Measurements from ENCODE around the gene NBAS. TPM values are rescaled to one million over a fixed set of nuclear protein-coding genes. Genes with fewer than 3 reads are reported as not detected.
"Not testable (repeated sequence)": the region's sequence is repeated elsewhere in the genome, so short reads cannot be mapped to it uniquely, and the experiment has no call there.

The NBAS gene
- total and polyA plus RNA-seq, 2 donors: 26.0 to 118 TPM

DNA sequence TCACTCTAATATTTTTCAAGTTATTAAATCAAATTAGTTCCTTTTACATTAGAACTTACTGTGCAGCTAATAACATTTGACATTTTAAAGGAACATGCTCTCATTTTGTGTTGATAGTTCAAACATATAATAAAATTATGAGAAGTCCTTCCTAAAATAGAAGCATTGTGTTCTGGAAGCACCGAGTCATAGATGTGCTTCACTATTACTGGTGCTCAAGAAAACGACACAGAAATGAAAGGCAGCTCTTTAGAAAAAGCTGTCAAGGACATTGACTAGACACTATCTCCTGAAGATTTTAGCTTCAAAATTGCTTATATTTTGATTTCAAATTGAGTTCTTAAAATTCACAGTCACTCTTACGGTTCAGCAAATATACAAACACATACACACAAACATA is 338.3 kb downstream of the NBAS start:
- H3K4me1 ChIP-seq (ENCODE audit: insufficient read depth): no peaks in the 10 kb centered on the region
- WGBS: 80% methylated on average over 3 of the region's 3 CpGs
- H3K27ac ChIP-seq (ENCODE audit: low read depth): no peak overlapping the region
- no peak for DNase-seq (ENCODE audit: extremely low spot score)
- no peak overlapping the region for H3K4me3 ChIP-seq (ENCODE audit: low read depth, low read length)
- no peaks in the 10 kb centered on the region for H3K36me3 ChIP-seq (ENCODE audit: insufficient read depth)

GRCh38 chr2:15220603-15221002 is 340.5 kb downstream of the NBAS start:
- no peaks in the 10 kb centered on the region for H3K4me1 ChIP-seq (ENCODE audit: insufficient read depth)
- H3K4me3 ChIP-seq (ENCODE audit: low read depth, low read length): no peak overlapping the region
- no peak overlapping the region for H3K27ac ChIP-seq (ENCODE audit: low read depth)
- no peaks in the 10 kb centered on the region for H3K36me3 ChIP-seq (ENCODE audit: insufficient read depth)
- no peak for DNase-seq (ENCODE audit: extremely low spot score)

- H3K27ac ChIP-seq (ENCODE audit: low read depth): no peak overlapping the region
- no peak for DNase-seq (ENCODE audit: extremely low spot score)
- no peak overlapping the region for H3K4me3 ChIP-seq (ENCODE audit: low read depth, low read length)
- H3K36me3 ChIP-seq (ENCODE audit: insufficient read depth): no peaks in the 10 kb centered on the region
- no peaks in the 10 kb centered on the region for H3K4me1 ChIP-seq (ENCODE audit: insufficient read depth)
- 97% methylated on average over 17 of the region's 17 CpGs for WGBS
These were observed 342.6 kb downstream of the NBAS start for GRCh38 chr2:15218423-15219086.

- no peak for DNase-seq (ENCODE audit: extremely low spot score)
- no peaks in the 10 kb centered on the region for H3K4me1 ChIP-seq (ENCODE audit: insufficient read depth)
- H3K27ac ChIP-seq (ENCODE audit: low read depth): no peak overlapping the region
- peaks cover 1% of the 10 kb centered on the region for H3K36me3 ChIP-seq (ENCODE audit: insufficient read depth)
- H3K4me3 ChIP-seq (ENCODE audit: low read depth, low read length): no peak overlapping the region
- 93% methylated on average over 6 of the region's 6 CpGs for WGBS
These were observed 348.9 kb downstream of the NBAS start for GRCh38 chr2:15212249-15212648.

GRCh38 chr2:15210542-15210941 is 350.6 kb downstream of the NBAS start:
- not testable (repeated sequence) for H3K27ac ChIP-seq (ENCODE audit: low read depth); DNase-seq (ENCODE audit: extremely low spot score); H3K36me3 ChIP-seq (ENCODE audit: insufficient read depth); H3K4me1 ChIP-seq (ENCODE audit: insufficient read depth); H3K4me3 ChIP-seq (ENCODE audit: low read depth, low read length)
- 97% methylated on average over 1 of the region's 1 CpG for WGBS

GRCh38 chr2:15206419-15206818 is 354.7 kb downstream of the NBAS start:
- Histone ChIP-seq H3K4me1 (ENCODE audit: insufficient read depth) (no peaks in the 10 kb centered on the region), H3K4me3 (ENCODE audit: low read depth, low read length) (no peak overlapping the region), H3K36me3 (ENCODE audit: insufficient read depth) (no peaks in the 10 kb centered on the region), H3K27ac (ENCODE audit: low read depth) (no peak overlapping the region)
- WGBS: 96% methylated on average over 1 of the region's 1 CpG
- DNase-seq (ENCODE audit: extremely low spot score): no peak

GRCh38 chr2:15205562-15205961 is 355.6 kb downstream of the NBAS start:
- no peak overlapping the region for H3K27ac ChIP-seq (ENCODE audit: low read depth)
- H3K4me3 ChIP-seq (ENCODE audit: low read depth, low read length): no peak overlapping the region
- no peaks in the 10 kb centered on the region for H3K36me3 ChIP-seq (ENCODE audit: insufficient read depth)
- no peaks in the 10 kb centered on the region for H3K4me1 ChIP-seq (ENCODE audit: insufficient read depth)
- DNase-seq (ENCODE audit: extremely low spot score): no peak
- 94% methylated on average over 5 of the region's 5 CpGs for WGBS

GRCh38 chr2:15201009-15201408 is 360.1 kb downstream of the NBAS start:
- no peak for DNase-seq (ENCODE audit: extremely low spot score)
- Histone ChIP-seq H3K4me1 (ENCODE audit: insufficient read depth) (no peaks in the 10 kb centered on the region), H3K36me3 (ENCODE audit: insufficient read depth) (no peaks in the 10 kb centered on the region), H3K27ac (ENCODE audit: low read depth) (no peak overlapping the region), H3K4me3 (ENCODE audit: low read depth, low read length) (no peak overlapping the region)
- 94% methylated on average over 1 of the region's 1 CpG for WGBS

DNA sequence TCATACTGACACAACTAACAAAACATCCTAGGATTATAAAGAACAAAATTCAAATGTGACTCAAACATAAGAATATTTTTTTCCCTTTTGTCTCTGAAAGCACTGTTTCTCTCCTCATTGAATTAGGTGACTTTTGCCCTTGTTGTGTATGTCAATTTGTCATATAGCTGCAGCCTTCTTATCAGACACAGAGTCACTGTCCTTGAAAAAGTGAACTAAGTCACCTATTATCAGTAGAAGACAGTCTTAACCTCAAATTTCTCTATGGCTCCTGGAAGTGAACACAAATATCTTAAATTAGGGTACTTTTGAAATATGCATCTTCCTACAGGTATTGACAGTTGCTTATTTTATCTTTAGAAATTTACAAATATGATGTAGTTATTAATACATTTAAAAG is 360.6 kb downstream of the NBAS start:
- no peaks in the 10 kb centered on the region for H3K4me1 ChIP-seq (ENCODE audit: insufficient read depth)
- no peak for DNase-seq (ENCODE audit: extremely low spot score)
- no peaks in the 10 kb centered on the region for H3K36me3 ChIP-seq (ENCODE audit: insufficient read depth)

GRCh38 chr2:15198051-15198450 is 363.1 kb downstream of the NBAS start:
- Histone ChIP-seq H3K27ac (ENCODE audit: low read depth) (no peak overlapping the region), H3K4me3 (ENCODE audit: low read depth, low read length) (no peak overlapping the region), H3K4me1 (ENCODE audit: insufficient read depth) (no peaks in the 10 kb centered on the region), H3K36me3 (ENCODE audit: insufficient read depth) (no peaks in the 10 kb centered on the region)
- DNase-seq (ENCODE audit: extremely low spot score): no peak
- WGBS: 81% methylated on average over 3 of the region's 3 CpGs

More for the DNA sequence above, 360.6 kb downstream of the NBAS start:
- Histone ChIP-seq H3K4me3 (ENCODE audit: low read depth, low read length) (no peak overlapping the region), H3K27ac (ENCODE audit: low read depth) (no peak overlapping the region)

GRCh38 chr2:15195813-15196212 is 365.3 kb downstream of the NBAS start:
- H3K4me1 ChIP-seq (ENCODE audit: insufficient read depth): no peaks in the 10 kb centered on the region
- no peak overlapping the region for H3K27ac ChIP-seq (ENCODE audit: low read depth)
- H3K4me3 ChIP-seq (ENCODE audit: low read depth, low read length): no peak overlapping the region
- no peak for DNase-seq (ENCODE audit: extremely low spot score)
- H3K36me3 ChIP-seq (ENCODE audit: insufficient read depth): no peaks in the 10 kb centered on the region
- 85% methylated on average over 4 of the region's 4 CpGs for WGBS

GRCh38 chr2:15191789-15192188 is 369.3 kb downstream of the NBAS start:
- 96% methylated on average over 4 of the region's 4 CpGs for WGBS
- DNase-seq (ENCODE audit: extremely low spot score): no peak
- H3K4me3 ChIP-seq (ENCODE audit: low read depth, low read length): no peak overlapping the region
- H3K4me1 ChIP-seq (ENCODE audit: insufficient read depth): no peaks in the 10 kb centered on the region
- H3K36me3 ChIP-seq (ENCODE audit: insufficient read depth): no peaks in the 10 kb centered on the region
- H3K27ac ChIP-seq (ENCODE audit: low read depth): no peak overlapping the region

- no peak for DNase-seq (ENCODE audit: extremely low spot score)
- H3K4me1 ChIP-seq (ENCODE audit: insufficient read depth): no peaks in the 10 kb centered on the region
- H3K27ac ChIP-seq (ENCODE audit: low read depth): no peak overlapping the region
- 58% methylated on average over 2 of the region's 2 CpGs for WGBS
- no peak overlapping the region for H3K4me3 ChIP-seq (ENCODE audit: low read depth, low read length)
- H3K36me3 ChIP-seq (ENCODE audit: insufficient read depth): no peaks in the 10 kb centered on the region
These were observed 371.9 kb downstream of the NBAS start for GRCh38 chr2:15189216-15189615.

DNA sequence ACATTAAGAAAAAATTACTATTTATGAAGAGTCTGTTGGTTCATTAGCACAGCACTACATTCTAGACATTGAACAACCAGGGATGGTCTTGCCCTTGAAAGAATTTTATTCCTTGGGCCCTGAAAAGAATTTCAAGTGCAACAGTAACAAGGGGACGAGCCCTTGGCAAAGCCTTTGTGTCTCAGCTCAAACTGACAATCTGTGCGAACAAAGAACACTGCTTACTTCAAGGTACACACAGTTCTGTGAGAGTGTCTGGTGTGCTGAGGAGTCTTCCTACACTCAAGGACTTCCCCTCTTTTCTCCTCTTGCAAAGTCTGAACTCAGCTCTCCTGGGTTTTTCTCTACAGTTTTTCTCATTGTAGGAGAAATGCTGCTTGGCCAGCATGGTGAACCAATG is 373.4 kb downstream of the NBAS start:
- H3K4me1 ChIP-seq (ENCODE audit: insufficient read depth): no peaks in the 10 kb centered on the region
- H3K27ac ChIP-seq (ENCODE audit: low read depth): no peak overlapping the region
- no peak overlapping the region for H3K4me3 ChIP-seq (ENCODE audit: low read depth, low read length)
- DNase-seq (ENCODE audit: extremely low spot score): no peak
- WGBS: 89% methylated on average over 2 of the region's 2 CpGs
- no peaks in the 10 kb centered on the region for H3K36me3 ChIP-seq (ENCODE audit: insufficient read depth)

GRCh38 chr2:15186118-15186517 is 375.0 kb downstream of the NBAS start:
- Histone ChIP-seq H3K4me3 (ENCODE audit: low read depth, low read length) (no peak overlapping the region), H3K36me3 (ENCODE audit: insufficient read depth) (no peaks in the 10 kb centered on the region), H3K27ac (ENCODE audit: low read depth) (no peak overlapping the region), H3K4me1 (ENCODE audit: insufficient read depth) (no peaks in the 10 kb centered on the region)
- WGBS: 97% methylated on average over 2 of the region's 2 CpGs
- DNase-seq (ENCODE audit: extremely low spot score): no peak

Measured in urinary bladder (tissue), 4 donors.